ENCODE data around the gene RNF6.
A peak's percentile ranks its signal among the peaks of the same experiment; 100 is the strongest.

The RNF6 gene

GRCh38 chr13:26225896-26226617, 3.9 kb upstream of the RNF6 start:
- DNase-seq: no peak

GRCh38 chr13:26222520-26223046, 469 bp upstream of the RNF6 start:
- DNase-seq: no peak

GRCh38 chr13:26221399-26221720, 754 bp downstream of the RNF6 start:
- DNase-seq: no peak

- DNase-seq: no peak
Measured at GRCh38 chr13:26220575-26220974, 1.5 kb downstream of the RNF6 start.

- no peak for DNase-seq
Measured at GRCh38 chr13:26219726-26220125, 2.4 kb downstream of the RNF6 start.

- DNase-seq: no peak
Measured at GRCh38 chr13:26216042-26216441, 6.1 kb downstream of the RNF6 start.

GRCh38 chr13:26213982-26214381, 8.1 kb downstream of the RNF6 start:
- no peak for DNase-seq

GRCh38 chr13:26213345-26213744, 8.8 kb downstream of the RNF6 start:
- DNase-seq: no peak

GRCh38 chr13:26208287-26208686, 13.8 kb downstream of the RNF6 start:
- DNase-seq: no peak

- DNase-seq: no peak
Measured at GRCh38 chr13:26202365-26202972, 19.6 kb downstream of the RNF6 start.

GRCh38 chr13:26200811-26201210, 21.3 kb downstream of the RNF6 start:
- no peak for DNase-seq

GRCh38 chr13:26198116-26198515, 24.0 kb downstream of the RNF6 start:
- no peak for DNase-seq

GRCh38 chr13:26197298-26197697, 24.8 kb downstream of the RNF6 start:
- DNase-seq: no peak

GRCh38 chr13:26186995-26187394, 35.1 kb downstream of the RNF6 start:
- DNase-seq: no peak

- peak; percentile 86 for DNase-seq
Measured at GRCh38 chr13:26186118-26186870, 35.8 kb downstream of the RNF6 start.

GRCh38 chr13:26185720-26186117, 36.4 kb downstream of the RNF6 start:
- DNase-seq: no peak

- DNase-seq: peak; percentile 56
Measured at GRCh38 chr13:26184791-26185250, 37.3 kb downstream of the RNF6 start.

- DNase-seq: no peak
Measured at GRCh38 chr13:26183416-26183815, 38.7 kb downstream of the RNF6 start.

- DNase-seq: no peak
Measured at GRCh38 chr13:26179344-26179743, 42.8 kb downstream of the RNF6 start.

- DNase-seq: no peak
Measured at GRCh38 chr13:26168835-26169234, 53.3 kb downstream of the RNF6 start.

- no peak for DNase-seq
Measured at GRCh38 chr13:26168237-26168814, 53.8 kb downstream of the RNF6 start.

- DNase-seq: no peak
Measured at GRCh38 chr13:26163812-26164211, 58.3 kb downstream of the RNF6 start.

Measured in stimulated activated CD4-positive, alpha-beta T cell treated with anti-CD3 and anti-CD28 coated beads, Interleukin-12 subunit alpha, Interleukin-12 subunit beta, amount 100 ng/mL, for 4 hours (primary cell).